ENCODE measurements around the gene CDKL2.
"Not testable (repeated sequence)": the region's sequence is repeated elsewhere in the genome, so short reads cannot be mapped to it uniquely, and the experiment has no call there.

The CDKL2 gene

DNA sequence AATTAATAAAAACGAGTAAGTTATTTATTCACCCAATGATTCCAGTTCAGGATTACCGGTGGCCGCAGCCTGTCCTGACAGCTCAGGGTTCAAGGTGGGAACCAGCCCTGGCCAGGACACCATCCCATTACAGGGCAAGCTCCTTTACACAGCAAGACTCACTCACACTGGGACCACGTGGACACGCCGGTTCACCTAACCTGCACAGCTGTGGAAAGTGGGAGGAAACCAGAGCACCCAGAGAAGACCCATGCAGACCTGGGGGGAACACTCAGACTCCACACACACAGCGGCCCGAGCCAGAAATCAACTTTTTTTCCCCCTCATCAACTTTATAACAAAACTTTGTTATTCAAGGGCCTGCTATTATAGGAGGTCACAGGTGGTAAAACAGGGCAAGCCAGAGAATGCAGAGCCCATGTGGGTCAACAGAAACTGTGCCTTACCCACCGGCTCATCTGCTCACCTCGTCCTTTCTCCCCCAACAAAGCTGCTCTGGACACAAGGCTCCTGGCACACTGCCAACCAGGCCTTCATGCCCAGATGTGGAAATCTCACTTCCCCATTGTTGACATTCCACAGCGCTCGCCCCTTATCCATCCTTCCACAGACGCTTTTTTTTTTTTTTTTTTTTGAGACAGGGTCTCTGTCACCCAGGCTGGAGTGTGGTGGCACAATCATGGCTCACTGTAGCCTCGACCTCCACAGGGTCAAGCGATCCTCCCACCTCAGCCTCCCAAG lies 82.5 kb downstream of the CDKL2 start:
- DNase-seq: no peak

DNA sequence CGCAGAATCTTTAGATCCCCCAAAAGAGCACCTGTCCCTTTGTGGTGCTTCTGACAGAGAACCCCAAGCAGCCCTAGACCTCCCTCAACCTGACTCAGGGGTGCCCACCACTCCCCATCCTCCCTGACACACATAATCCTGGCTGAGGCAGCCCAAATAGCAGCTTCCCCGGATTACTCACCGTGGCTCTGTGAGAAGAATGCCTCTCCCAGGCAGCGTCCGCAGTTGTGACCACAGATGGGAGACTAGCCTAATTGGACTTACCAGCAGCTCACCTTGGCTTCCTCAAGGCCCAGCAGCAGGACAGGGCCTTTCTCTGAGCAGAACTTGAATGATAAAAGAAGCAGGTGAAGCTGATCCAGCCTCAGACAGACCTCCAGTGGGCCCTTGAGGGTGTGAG lies 84.8 kb downstream of the CDKL2 start:
- DNase-seq: no peak

DNA sequence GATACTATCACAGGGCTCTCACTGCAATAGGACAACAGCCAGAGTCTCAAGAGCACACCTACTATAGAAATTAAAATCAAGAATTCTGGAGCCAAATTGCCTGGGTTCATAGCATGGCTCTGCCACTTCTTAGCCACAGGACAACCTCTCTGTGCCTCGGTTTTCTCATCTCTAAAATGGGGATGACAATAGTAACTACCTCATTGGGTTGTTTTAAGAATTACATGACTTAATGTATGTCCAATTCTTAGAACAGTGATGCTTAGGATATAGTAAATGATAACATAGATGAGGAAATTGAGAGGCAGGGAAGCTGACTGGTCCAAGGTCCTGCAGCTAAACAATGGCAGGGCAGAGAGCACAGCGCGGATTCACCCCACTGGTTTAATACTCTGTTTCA lies 85.5 kb downstream of the CDKL2 start:
- no peak for DNase-seq

DNA sequence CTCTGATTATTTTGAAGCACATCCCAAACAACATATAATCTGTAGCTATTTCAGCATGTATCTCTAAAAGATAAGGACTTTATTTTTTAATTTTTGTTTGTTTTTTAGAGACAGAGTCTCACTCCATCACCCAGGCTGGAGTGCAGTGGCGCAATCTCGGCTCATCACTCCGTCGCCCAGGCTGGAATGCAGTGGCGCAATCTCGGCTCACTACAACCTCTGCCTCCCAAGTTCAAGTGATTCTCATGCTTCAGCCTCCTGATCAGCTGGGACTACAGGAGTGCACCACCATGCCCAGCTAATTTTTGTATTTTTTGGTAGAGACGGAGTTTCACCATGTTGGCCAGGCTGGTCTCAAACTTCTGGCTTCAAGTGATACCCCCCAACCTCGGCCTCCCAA lies 86.1 kb downstream of the CDKL2 start:
- DNase-seq: not testable (repeated sequence)

DNA sequence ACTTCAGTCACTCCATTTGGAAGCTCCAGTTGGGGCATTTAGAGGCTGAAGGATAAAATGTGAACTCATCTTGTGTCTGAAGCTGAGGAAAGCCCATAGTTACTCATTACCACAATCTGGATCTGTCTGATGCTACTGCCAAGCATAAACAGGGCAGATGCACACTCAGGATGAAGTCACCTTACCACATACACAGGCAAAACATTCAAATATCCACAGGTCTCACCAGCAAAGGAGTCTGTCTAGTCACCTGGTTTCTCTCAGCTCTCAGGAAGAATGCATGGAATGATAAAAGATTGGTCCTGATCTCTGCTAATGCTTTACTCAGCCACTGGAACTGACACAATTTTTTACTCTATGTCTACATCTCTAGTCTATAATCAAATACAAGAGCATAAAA lies 87.5 kb downstream of the CDKL2 start:
- DNase-seq: no peak

DNA sequence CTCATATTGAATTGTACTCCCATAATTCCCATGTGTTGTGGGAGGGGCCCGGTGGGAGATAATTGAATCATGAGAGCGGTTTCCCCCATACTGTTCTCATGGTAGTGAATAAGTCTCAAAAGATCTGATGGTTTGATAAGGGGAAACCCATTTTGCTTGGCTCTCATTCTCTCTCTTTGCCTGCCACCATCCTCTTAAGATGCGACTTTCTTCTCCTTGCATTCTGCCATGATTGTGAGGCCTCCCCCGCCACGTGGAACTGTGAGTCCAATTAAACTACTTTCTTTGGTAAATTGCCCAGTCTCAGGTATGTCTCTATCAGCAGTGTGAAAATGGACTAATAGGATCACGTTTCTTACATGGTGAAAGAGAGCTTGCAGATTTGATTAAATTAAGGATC lies 93.0 kb downstream of the CDKL2 start:
- not testable (repeated sequence) for DNase-seq

DNA sequence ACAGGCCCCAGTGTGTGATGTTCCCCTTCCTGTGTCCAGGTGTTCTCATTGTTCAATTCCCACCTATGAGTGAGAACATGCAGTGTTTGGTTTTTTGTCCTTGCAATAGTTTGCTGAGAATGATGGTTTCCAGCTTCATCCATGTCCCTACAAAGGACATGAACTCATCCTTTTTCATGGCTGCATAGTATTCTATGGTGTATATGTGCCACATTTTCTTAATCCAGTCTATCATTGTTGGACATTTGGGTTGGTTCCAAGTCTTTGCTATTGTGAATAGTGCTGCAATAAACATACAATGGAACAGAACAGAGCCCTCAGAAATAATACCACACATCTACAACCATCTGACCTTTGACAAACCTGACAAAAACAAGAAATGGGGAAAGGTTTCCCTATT lies 96.4 kb downstream of the CDKL2 start:
- not testable (repeated sequence) for DNase-seq

DNA sequence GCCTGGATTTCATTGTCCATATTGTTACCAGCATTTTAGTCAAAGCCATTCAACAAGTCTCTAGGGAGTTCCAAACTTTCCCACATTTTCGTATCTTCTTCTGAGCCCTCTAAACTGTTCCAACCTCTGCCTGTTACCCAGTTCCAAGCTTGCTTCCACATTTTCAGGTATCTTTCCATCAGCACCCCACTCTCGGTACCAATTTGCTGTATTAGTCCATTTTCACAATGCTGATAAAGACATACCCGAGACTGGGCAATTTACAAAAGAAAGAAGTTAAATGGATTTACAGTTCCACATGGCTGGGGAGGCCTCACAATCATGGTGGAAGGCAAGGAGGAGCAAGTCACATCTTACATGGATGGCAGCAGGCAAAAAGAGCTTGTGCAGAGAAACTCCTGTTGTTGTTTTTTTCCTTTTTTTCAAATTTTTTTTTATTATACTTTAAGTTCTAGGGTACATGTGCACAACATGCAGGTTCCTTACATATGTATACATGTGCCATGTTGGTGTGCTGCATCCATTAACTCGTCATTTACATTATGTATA lies 96.9 kb downstream of the CDKL2 start:
- DNase-seq: not testable (repeated sequence)

DNA sequence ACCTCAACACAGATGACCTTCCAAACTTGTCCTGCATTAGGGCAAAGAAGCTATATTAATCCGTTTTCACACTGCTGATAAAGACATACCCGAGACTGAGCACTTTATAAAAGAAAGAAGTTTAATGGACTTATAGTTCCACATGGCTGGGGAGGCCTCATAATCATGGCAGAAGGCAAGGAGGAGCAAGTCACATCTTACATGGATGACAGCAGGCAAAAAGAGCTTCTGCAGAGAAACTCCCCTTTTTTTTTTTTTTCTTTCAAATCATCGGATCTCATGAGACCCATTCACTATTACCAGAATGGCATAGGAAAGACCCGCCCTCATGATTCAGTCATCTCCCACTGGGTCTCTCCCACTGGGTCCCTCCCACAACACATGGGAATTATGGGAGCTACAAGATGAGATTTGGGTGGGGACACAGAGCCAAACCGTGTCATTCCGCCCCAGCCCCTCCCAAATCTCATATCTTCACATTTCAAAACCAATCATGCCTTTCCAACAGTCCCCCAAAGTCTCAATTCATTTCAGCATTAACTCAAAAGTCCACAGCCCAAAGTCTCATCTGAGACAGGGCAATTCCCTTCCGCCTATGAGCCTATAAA lies 98.7 kb downstream of the CDKL2 start:
- not testable (repeated sequence) for DNase-seq

DNA sequence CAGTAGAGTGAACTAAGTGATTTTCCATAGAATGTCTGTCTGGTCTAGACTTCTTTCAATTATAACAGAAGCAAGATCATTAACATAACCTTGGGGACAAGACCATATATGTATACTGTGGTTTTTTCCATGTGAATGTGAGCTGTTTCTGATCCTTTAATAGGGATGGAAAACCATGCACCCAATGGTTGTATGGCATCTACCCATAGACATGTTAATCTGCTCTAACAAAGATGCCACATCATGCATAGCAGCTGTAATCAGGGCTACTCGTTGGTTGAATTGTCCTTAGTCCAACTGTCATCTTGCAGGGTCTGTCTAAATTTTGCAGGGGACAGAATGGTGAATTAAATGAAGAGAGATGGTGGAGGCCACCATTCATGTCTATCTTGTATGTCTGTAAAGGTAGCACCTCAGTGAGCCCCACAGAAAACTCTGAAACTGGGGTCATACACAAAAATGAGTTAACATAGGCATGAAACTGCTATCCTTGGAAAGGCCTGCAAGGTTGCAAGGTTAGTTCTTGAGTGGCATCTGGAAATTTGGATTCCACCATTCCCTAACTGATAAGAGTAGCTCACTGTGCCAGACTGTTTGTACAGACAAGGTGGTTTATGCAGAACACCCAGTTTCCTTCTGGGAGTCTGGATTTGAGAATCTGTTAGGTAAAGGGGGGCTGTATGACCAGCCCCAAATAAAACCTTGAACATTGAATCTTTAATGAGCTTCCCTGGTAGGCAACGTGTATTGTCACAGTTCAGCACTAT lies 99.6 kb downstream of the CDKL2 start:
- no peak for DNase-seq

Data from DMS 273 treated with DMSO at 0.1 percent for 48 hours (cell line).